ENCODE data around the gene DIP2C.
A peak's percentile ranks its signal among the peaks of the same experiment; 100 is the strongest.
"Not testable (repeated sequence)": the region's sequence is repeated elsewhere in the genome, so short reads cannot be mapped to it uniquely, and the experiment has no call there.

The DIP2C gene

DNA sequence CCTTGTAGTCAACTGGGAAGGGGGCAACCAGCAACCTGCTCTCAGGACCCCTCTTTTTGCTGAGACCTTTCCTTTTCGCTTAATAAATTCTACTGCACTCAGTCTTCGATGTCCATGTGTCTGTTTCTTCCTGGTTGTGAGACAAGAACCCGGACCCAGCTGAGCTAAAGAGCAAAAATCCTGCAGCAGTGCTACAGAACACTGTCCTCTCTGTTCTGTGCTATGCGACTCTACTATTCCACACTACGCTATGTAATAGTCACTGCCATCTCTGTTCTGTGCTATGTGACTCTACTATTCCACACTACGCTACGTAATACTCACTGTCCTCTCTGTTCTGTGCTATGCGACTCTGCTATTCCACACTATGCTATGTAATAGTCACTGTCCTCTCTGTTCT is 34.3 kb downstream of the DIP2C start:
- H3K4me1 ChIP-seq, result peaks cover 0 to 51% (median 23%) of the 10 kb centered on the region in 4 donors
- H3K4me3 ChIP-seq, result no peak overlapping the region
- H3K9me3 ChIP-seq, result no peaks in the 10 kb centered on the region
- no peak overlapping the region for H3K27ac ChIP-seq
- no peak for DNase-seq
- H3K27me3 ChIP-seq, result no peaks in the 10 kb centered on the region
- TF ChIP-seq CTCF (IDR thresholded peaks at IDR 0.05), result no peak
- intact Hi-C loops (cut with DNase I; ENCODE audit: low total_unique reads), result no loop called here
- no peaks in the 10 kb centered on the region for H3K36me3 ChIP-seq

DNA sequence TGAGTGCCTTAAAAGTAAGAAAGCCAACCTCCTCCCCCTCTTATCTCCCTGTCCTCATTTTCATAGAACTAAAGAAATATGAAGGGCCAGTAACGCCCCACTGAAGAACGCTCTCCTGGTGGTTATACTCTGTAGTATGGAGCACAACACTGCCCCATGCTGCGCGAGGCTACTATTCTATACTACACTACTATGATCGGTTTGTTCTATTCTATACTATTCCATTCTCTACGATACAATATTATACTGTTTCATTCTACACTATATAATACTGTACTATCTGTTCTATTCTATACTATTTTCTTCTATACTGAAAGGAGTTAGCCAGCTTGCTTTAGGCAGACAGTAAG is 34.8 kb downstream of the DIP2C start:
- TF ChIP-seq CTCF (IDR thresholded peaks at IDR 0.05), result no peak
- intact Hi-C loops (cut with DNase I; ENCODE audit: low total_unique reads), result no loop called here
- DNase-seq, result no peak
- Histone ChIP-seq H3K4me1 (peaks cover 0 to 51% (median 23%) of the 10 kb centered on the region in 4 donors), H3K36me3 (no peaks in the 10 kb centered on the region), H3K27ac (no peak overlapping the region), H3K9me3 (no peaks in the 10 kb centered on the region), H3K27me3 (no peaks in the 10 kb centered on the region), H3K4me3 (no peak overlapping the region)

GRCh38 chr10:653991-654646 is 35.3 kb downstream of the DIP2C start:
- no peak for DNase-seq
- peaks cover 0 to 51% (median 22%) of the 10 kb centered on the region in 4 donors for H3K4me1 ChIP-seq
- intact Hi-C loops (cut with DNase I; ENCODE audit: low total_unique reads), result no loop called here
- H3K9me3 ChIP-seq, result no peaks in the 10 kb centered on the region
- H3K4me3 ChIP-seq, result no peak overlapping the region
- no peaks in the 10 kb centered on the region for H3K27me3 ChIP-seq
- H3K27ac ChIP-seq, result no peak overlapping the region
- H3K36me3 ChIP-seq, result no peaks in the 10 kb centered on the region
- no peak for TF ChIP-seq CTCF (IDR thresholded peaks at IDR 0.05)

- H3K27ac ChIP-seq; DNase-seq; H3K4me3 ChIP-seq; intact Hi-C loops (cut with DNase I; ENCODE audit: low total_unique reads); H3K9me3 ChIP-seq; H3K36me3 ChIP-seq; H3K27me3 ChIP-seq: not testable (repeated sequence)
- H3K4me1 ChIP-seq, result peaks cover 0 to 43% (median 18%) of the 10 kb centered on the region in 4 donors
These were observed 36.5 kb downstream of the DIP2C start for GRCh38 chr10:652832-653459.

DNA sequence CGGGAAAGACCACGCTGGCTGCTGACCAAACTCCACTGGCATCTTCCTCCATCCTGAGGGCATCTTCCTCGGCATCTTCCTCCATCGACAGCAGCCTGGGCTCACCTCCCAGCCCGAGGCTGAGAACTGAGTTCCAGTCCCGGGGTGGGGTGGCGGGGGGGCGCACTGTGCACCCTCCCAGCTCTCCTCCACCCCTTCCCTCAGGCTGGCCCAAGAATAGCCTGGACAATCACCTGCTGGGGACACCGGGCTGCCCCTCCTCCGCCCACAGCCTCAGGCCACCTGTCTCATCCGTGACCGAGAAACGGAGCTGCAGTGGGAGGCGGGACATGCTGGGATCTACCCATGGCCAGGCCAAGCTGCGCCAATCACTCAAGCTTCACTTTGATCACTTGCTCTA is 37.2 kb downstream of the DIP2C start:
- Histone ChIP-seq H3K9me3 (no peaks in the 10 kb centered on the region), H3K36me3 (no peaks in the 10 kb centered on the region), H3K27ac (no peak overlapping the region), H3K4me3 (no peak overlapping the region), H3K4me1 (peaks cover 0 to 43% (median 18%) of the 10 kb centered on the region in 4 donors), H3K27me3 (no peaks in the 10 kb centered on the region)
- DNase-seq, result no peak
- no peak for TF ChIP-seq CTCF (IDR thresholded peaks at IDR 0.05)
- intact Hi-C loops (cut with DNase I; ENCODE audit: low total_unique reads), result no loop called here

DNA sequence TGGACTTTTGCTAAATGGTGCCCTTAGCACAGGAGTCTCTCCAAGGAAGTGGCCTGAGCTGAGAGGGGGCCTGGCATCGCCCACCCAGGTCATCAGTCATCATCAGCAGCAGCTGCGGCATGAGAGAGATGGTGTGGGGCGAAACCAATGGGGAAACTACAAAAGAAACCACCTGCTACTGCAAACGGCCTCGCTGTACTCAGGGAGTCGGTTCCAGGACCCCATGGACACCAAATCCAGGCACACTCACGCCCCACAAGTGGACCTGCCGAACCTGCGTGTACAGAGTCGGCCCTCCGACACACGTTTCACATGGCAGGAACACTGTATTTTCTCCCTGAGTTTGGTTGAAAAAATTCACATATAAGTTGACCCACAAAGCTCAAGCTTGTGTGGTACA is 37.8 kb downstream of the DIP2C start:
- H3K27me3 ChIP-seq, result no peaks in the 10 kb centered on the region
- H3K4me3 ChIP-seq, result no peak overlapping the region
- intact Hi-C loops (cut with DNase I; ENCODE audit: low total_unique reads), result no loop called here
- peak in 1 of 2 donors; percentile 48 for DNase-seq
- H3K36me3 ChIP-seq, result no peaks in the 10 kb centered on the region
- no peak overlapping the region for H3K27ac ChIP-seq
- no peak for TF ChIP-seq CTCF (IDR thresholded peaks at IDR 0.05)
- H3K4me1 ChIP-seq, result peaks cover 0 to 43% (median 18%) of the 10 kb centered on the region in 4 donors
- no peaks in the 10 kb centered on the region for H3K9me3 ChIP-seq
